ENCODE data around the gene TPO.

DNA sequence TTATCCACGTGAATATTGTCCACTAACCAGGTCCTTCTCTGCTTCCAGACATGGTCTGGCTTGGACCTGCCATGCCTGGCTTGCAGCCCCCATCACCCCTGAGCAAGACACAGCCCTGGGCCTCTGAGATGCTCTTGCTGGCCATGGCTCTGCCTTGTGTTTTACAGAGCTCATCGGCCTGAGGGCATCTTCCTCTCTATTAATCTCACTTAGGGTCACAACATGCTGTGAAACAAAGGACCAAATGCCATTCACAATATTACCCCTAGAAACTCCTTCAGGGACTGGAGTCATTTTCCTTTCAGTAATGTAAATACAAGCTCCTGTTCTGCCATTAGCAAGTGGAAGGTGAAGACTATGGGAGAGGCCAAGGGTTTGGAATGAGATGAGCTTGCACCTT lies 6.8 kb upstream of the TPO start:
- TF ChIP-seq POLR2AphosphoS5 (IDR thresholded peaks at IDR 0.05; ENCODE audit: low read depth, low read length) (no peak), SIN3A (IDR thresholded peaks at IDR 0.05; ENCODE audit: borderline replicate concordance, insufficient read depth, low read length) (no peak)

All from PFSK-1 (cell line).